Measurements from ENCODE around the gene MYOCOS.
"Not testable (repeated sequence)": the region's sequence is repeated elsewhere in the genome, so short reads cannot be mapped to it uniquely, and the experiment has no call there.

MYOCOS gene

DNA sequence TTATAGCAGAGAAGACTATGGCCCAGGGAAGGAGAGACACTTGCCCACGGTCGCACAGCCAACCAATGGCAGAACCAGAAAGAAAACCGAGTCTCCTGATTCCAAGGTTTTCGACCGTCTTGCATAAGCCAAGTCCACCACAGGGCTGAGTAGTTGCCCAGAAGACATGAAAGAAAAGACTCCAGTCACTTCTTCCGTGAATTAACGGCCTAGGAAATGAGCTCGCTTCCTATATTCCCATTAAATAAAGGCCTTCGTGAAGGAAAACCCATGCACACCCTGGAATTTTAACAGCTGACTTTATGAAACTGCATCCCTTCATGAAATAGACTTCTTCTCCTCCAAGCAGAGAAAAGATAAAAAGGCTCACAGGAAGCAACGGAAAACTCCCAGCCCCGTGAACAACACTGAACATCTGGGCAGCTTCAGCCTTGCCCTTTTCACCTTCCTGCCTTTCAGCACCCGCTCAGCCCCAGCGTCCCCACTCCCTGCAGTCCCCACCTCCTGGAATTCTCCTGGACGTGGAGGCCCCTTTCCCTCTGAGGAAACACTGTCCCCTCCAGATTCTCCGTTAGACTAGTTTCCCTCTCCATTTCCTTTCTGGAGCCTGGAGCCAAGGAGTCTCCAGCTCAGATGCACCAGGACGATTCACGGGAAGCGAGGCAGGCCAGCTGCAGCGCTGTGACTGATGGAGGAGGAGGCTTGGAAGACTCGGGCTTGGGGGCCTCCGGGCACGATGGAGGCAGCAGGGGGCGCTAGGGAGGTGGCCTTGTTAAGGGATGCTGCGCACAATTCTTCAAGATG lies 33.1 kb downstream of the MYOCOS start:
- TF ChIP-seq, protein P1, sequence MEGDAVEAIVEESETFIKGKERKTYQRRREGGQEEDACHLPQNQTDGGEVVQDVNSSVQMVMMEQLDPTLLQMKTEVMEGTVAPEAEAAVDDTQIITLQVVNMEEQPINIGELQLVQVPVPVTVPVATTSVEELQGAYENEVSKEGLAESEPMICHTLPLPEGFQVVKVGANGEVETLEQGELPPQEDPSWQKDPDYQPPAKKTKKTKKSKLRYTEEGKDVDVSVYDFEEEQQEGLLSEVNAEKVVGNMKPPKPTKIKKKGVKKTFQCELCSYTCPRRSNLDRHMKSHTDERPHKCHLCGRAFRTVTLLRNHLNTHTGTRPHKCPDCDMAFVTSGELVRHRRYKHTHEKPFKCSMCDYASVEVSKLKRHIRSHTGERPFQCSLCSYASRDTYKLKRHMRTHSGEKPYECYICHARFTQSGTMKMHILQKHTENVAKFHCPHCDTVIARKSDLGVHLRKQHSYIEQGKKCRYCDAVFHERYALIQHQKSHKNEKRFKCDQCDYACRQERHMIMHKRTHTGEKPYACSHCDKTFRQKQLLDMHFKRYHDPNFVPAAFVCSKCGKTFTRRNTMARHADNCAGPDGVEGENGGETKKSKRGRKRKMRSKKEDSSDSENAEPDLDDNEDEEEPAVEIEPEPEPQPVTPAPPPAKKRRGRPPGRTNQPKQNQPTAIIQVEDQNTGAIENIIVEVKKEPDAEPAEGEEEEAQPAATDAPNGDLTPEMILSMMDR (conservative IDR thresholded peaks at IDR 0.05; ENCODE audit: low read depth), result 0 out of 2 replicates have a peak, but pooled peaks have one; percentile 7
- ChIA-PET CTCF (interaction anchor here (0.6 to 1.8 kb wide), 3 partner anchors 10 to 97 kb away, joined by 3 to 5 read pairs (median 4); no protein-coding TSS in a partner anchor), POLR2A (ENCODE audit: low non-redundant PET) (no interaction called here)
- DNase-seq (ENCODE audit: low spot score), result no peak
- no peak overlapping the region for H3K27ac ChIP-seq

DNA sequence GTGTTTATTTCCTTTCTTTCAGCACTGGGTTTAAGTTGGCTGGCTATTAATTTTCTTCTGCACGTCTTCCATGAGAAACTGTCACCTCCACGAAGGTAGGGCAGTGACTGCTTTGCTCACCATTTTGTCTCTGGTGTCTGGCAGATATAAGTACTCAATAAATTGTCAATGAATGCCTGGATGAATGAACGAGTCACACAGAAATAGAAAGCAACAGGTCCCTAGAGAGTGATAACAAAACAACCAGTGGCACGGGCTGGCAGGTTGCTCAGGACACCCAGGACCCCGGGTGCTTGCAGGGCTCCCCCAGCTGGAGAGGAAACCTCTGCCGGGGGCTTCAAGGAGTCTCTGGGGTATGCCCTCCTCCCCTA lies 33.7 kb downstream of the MYOCOS start:
- no peak for DNase-seq (ENCODE audit: low spot score)
- CTCF ChIA-PET, result interaction anchor here (0.9 to 1.8 kb wide), 2 partner anchors 11 to 96 kb away, joined by 4 to 5 read pairs; no protein-coding TSS in a partner anchor
- no peak overlapping the region for H3K27ac ChIP-seq
- TF ChIP-seq, protein P1 (conservative IDR thresholded peaks at IDR 0.05; ENCODE audit: low read depth), result no peak
- POLR2A ChIA-PET (ENCODE audit: low non-redundant PET), result no interaction called here

DNA sequence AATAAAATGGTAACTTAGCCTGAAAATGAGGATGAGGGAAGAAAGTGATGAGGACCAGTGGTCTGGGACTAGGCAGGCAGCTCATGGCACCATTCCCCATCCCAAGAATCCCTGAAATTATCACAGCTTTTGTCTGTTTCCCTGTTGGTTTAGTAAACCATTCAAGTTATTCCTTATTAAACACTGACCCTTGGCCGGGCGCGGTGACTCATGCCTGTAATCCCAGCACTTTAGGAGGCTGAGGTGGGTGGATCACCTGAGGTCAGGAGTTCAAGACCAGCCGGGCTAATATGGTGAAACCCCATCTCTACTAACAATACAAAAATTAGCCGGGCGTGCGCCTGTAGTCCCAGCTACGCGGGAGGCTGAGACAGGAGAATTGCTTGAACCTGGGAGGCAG lies 34.2 kb downstream of the MYOCOS start:
- POLR2A ChIA-PET (ENCODE audit: low non-redundant PET); DNase-seq (ENCODE audit: low spot score); H3K27ac ChIP-seq: not testable (repeated sequence)
- CTCF ChIA-PET, result interaction anchor here (0.9 kb wide), 1 partner anchor 11 kb away, joined by 3 read pairs; no protein-coding TSS in a partner anchor

DNA sequence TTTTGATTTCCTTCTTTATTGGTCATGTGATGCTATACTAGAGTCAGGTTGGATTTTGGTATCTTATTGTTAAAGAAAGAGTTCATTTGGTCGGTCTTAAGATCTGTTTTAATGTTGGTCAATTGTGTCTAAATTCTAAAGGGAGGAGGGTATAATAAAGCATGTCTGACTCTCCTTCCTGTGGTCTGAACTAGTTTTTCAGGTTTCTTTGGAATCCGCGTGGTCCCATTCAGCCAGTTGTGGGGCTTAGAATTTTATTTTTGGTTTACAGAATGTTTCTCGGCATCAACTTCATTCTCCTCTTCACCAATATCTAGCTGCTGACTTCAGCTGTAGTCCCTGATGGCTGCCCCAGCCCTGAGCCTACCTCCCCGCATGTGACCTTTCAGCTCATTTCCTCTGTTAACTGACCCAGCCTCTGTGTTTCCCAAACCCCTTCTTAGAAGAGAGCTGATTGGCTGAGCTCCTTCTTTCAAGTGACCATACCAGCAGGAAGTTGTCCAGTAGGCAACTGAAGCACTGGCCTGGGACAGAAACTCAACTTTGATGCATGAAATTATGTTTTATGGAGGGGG lies 39.1 kb downstream of the MYOCOS start:
- TF ChIP-seq, protein P1 (conservative IDR thresholded peaks at IDR 0.05; ENCODE audit: low read depth), result no peak
- ChIA-PET POLR2A (ENCODE audit: low non-redundant PET) (no interaction called here), CTCF (interaction anchor here (0.7 kb wide), 1 partner anchor 82 kb away, joined by 3 read pairs; no protein-coding TSS in a partner anchor)
- DNase-seq (ENCODE audit: low spot score), result no peak
- no peak overlapping the region for H3K27ac ChIP-seq

DNA sequence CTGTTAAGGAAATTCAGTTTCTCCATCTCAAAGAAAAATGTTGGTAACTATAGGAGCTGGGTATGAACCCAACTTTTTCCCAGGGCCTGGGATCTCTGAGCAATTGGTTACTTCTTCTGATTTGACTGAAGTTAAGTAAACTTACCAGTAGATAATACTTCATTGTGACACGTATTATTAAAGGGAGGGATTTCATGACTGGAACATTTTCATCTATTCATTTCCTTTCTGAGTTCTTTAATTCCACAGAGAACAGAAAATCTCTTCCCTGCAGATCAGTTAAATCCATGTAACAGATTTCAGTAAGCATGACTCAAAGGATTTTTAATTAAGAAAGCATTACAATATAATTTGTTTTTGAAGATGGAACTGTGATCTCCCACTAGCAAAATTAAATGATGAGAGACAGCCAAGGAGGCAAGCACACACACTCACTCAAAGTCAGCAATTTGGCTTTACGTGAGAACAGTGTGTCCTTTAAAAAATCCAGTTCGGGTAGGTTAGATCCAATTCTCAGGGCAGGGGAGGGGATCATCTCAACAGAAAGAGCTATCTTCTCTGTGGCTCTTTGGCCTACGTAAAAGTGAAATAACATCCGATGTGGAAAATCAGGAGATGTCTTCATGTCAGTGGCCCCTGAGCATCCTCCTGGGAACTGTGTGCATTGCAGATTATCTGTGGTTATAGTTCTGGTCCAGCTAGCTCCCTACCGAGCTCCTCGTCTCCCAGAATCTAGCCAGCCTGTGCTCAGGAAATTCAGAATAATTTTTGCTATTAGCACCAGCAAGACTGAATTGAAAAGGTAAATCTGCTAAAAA lies 41.2 kb downstream of the MYOCOS start:
- DNase-seq (ENCODE audit: low spot score), result no peak
- TF ChIP-seq, protein P1 (conservative IDR thresholded peaks at IDR 0.05; ENCODE audit: low read depth), result no peak

DNA sequence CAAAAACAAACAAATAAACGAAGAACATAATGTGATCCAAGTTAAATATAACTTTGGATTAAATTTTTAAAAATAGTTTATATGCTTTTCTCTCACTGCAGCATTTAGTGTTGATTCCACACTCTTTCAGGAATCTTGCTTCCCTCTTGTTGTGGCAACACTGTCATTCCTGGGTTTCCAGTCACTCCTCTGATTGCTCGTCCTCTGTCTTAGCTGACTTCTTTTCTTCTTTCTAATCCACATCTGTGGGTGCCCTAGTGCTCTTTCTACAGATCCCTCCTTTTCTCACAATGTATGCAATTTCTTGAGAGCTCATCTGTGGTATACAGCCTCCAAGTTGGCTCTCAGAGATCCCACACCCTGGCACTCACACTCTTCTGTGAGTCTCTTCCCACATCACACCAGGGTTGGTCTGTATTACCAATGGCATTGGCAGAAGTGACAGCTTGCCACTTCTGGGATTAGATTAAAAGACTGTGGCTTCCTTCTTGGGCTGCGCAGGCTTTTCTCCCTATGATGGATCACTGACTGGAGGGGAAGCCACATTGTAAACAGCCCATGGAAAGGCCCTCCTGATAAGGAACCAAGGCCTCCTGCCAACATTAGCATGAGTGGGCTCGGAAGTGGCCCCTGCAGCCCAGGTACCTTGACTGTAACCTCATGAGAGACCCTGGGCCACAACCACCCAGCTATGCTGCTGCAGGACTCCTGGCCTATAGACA lies 42.0 kb downstream of the MYOCOS start:
- no peak for DNase-seq (ENCODE audit: low spot score)
- H3K27ac ChIP-seq, result no peak overlapping the region
- ChIA-PET POLR2A (ENCODE audit: low non-redundant PET) (no interaction called here), CTCF (interaction anchor here (0.6 kb wide), 1 partner anchor 419 kb away, joined by 3 read pairs; no protein-coding TSS in a partner anchor)
- TF ChIP-seq, protein P1 (conservative IDR thresholded peaks at IDR 0.05; ENCODE audit: low read depth), result no peak

More for the DNA sequence above, 41.2 kb downstream of the MYOCOS start:
- H3K27ac ChIP-seq, result no peak overlapping the region
- ChIA-PET CTCF (interaction anchor here (0.6 kb wide), 1 partner anchor 418 kb away, joined by 3 read pairs; no protein-coding TSS in a partner anchor), POLR2A (ENCODE audit: low non-redundant PET) (no interaction called here)

All from RWPE1 (cell line).